KG1 (cell line): Measurements from ENCODE around the gene STK35.

Experiments used
- DNase-seq: peaks from one replicate; lab custom pipeline; 2025; lab: John Stamatoyannopoulos, UW

Gene STK35

DNA sequence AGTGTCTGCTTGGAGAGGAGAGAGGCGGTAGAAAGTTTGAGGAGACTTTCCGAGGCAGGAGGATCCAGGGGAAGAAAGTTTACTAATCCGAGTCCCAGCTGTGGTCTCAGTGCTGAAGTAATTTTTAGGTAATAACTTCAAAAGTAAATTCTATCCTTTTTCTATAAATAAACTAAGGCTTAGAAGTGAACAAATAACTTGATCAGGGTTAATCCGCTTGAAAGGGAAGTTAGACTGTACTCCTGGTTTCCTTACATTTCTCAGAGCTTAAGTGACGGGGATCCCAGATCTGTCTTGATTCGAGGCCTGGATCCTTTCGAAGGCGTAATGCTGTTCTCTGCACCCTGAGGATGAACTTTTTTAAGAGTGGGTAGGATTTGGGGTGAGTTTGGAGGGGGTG lies 2.6 kb downstream of the STK35 start:
- no peak for DNase-seq

DNA sequence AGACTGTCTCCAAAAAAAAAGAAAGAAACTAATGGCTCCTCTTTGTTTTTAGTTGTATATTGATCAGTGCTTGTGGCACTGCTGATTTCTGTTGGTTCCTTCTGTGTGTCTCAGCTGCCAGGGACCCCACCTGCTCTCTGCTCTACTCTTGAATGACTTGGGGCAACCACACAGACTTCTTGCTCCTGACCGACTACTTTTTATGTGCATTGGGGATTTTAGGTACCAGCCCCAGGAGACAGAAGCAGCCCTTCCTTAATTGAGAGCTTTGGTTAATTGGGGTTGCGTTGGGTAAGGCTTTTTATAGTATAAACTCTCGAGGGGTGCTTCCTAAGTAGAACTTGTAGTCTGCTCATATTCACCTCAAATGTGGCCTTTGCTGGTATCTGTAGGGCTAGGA lies 6.9 kb downstream of the STK35 start:
- DNase-seq: no peak

DNA sequence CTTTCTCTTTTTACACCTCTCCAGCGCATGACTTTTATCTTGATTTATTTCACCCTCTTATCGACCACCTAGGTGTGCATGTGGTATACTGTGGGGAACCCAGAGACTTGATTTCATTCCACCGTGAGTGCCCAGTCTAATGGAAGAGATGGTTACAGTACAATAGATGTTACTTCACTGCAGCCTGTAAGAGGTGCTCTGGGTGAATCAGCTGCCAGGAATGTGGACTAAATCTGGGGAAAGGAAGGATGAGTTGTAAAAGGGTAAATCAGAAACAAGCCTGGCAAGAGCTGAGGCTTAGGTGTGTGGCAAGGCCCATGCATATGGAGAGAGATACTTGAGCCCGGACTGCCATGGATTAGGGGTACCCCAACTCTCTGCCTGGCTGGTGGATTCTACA lies 7.4 kb downstream of the STK35 start:
- no peak for DNase-seq

- no peak for DNase-seq
Measured at GRCh38 chr20:2109425-2110210, 8.0 kb downstream of the STK35 start.

- DNase-seq: no peak
Measured at GRCh38 chr20:2112910-2113309, 11.3 kb downstream of the STK35 start.

DNA sequence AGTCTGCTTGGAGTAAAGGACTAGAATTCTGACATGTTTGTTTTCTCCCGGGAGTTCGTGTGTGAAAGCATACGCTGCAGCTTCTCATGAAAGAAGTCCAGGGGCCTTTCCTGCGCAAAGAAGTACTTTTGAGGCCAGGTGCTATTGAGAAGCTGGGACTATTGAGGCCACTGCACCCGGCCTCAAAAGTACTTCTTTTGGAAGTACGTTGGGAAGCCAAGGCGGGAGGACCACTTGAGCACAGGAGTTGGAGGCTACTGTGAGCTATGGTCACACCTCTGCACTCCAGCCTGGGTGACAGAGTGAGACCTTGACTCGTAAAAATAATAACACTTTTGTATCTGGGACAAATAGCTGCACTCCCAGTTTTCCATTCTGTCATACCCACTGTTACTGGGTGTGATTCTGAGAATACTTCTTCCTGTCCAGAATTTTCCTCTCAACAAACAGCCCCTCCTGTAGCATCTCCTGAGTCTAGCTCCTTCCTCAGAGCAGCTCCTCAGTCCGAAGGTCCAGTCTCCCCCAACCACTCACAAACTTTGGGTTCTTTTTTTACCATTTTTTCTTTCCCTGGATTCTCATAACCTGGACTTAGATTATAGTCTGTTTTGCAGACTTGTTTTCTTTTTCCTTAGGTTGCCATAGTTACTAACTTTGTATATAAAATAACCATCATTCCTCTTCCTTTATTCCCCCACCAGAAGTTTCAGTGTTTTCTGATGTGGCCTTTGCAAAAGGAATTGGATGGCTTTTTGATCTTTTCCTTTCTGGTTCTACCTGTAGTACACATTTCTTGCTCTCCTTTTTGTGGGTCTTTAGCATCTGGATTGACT lies 12.7 kb downstream of the STK35 start:
- DNase-seq: no peak

DNA sequence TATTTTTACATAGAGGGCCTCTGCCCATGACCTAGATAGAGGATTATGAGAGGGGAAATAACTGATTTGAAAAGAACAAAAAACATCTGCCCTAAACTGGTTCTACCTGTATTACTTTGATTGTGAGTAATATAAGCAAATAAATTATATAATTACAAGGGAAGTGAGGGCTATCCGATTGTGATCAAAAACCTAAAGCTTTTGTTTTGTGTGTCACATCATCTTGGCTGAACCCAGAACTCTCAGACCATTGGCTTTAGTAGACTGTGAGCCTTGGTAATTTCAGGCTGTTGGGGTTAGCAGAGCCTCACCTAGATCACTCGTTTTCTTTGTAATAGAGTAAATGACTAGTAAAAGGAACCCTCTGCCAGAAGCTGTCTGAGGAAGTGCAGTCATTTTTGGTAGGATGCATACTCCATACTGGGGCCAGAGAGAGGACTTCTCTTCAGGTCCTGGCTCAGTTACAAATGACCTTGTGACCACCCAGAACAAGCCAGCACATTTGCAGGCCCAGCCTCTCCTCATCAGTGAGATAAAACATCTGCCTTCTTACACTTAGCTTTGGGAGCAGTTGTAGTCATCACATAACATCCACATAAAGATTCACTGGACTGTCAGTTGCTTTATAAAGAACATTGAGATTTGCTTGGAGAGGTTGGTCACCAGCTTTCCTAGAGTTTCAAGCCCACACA lies 13.5 kb downstream of the STK35 start:
- no peak for DNase-seq

DNA sequence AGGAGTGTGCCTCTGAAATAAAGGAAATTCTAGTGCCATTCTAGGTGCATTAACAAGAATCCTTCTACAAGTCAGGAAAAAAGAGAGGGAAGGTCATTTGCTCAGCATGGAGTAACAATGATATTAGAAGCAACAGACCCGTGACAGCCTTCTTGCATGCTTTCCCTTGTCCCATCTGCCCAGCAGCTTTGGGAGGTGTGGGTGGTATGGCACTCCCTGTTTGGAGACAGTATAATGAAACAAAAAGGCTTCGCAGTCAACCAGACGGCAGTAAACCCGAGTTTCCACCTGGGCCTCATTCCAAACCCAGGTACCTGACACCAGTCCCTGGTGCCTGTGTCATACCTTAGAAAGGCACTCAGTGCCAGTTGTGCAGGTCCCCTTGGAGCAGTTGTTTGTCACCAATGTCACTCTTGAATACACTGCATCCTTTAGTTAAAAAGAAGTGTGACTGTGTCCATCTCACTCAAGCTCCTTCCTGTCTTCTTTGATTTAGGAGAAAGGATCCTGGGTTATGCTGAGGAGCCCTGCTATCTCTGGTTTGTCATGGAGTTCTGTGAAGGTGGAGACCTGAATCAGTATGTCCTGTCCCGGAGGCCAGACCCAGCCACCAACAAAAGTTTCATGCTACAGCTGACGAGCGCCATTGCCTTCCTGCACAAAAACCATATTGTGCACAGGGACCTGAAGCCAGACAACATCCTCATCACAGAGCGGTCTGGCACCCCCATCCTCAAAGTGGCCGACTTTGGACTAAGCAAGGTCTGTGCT lies 14.7 kb downstream of the STK35 start:
- DNase-seq: no peak

DNA sequence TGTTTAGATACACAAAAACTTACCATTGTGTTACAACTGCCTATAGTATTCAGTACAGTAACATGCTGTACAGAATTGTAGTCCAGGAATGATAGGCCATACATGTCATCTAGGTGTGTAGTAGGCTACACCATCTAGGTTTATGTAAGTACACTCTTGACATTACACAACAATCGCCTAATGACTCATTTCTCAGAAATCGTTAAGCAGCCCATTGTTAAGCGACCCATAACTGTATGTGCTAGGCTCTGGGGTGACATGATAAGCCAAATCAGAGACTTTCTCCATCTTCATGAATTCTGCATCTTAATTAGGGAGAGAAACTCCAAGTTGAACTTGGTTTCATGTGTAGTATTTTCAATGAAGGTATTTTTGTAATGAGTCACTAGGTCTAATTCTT lies 17.2 kb downstream of the STK35 start:
- no peak for DNase-seq

GRCh38 chr20:2122936-2123335 lies 21.3 kb downstream of the STK35 start:
- no peak for DNase-seq

DNA sequence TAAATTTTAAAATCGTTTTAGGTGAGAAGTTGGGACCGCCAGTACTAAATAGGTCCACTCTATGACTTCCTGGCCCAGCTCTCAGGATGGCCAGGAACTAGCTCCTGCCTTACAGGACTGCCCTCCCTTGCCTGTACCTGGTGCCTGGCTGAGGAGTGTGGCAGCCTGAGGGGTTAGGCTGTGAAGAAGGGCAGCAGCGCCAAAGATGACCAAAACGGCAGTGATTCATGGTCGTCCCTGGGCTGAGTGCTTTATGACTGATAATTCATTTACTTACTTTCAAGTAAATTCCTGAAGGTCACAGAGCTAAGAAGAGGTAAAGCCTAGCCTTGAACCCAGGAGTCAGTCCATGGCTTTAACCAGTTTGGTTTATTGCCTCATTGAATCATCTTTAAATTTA lies 22.1 kb downstream of the STK35 start:
- no peak for DNase-seq

DNA sequence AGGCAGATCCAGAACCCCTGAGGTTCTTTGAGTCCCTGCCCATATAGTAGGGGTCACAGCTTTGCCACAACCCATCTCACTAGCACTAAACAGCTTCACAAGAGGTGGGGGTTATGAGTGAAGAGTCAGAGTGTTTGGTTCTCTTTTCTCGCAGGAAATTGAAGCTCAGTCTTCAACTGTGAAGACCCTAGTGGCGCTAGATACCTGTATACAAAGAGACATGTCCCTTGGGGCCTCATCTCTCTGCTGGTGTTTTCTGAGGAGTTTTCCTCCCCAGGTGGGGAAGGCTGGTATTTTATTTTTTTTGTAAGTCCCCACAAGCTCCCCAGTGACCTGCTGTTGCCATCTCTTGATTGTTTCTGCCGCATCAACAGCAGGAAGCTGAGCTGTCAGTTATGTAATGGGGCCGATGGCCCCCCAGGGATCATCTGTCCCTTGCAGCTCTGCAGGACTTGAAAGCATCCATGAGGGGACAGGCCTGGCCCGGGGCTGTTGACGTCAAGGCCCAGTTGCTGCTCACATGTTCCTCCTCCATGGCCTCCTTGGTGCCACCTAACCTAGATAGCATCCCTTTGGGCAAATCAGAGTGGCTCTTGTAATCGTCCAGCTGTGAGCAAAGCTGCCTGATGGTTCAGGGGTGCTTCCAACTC lies 23.1 kb downstream of the STK35 start:
- DNase-seq: no peak

DNA sequence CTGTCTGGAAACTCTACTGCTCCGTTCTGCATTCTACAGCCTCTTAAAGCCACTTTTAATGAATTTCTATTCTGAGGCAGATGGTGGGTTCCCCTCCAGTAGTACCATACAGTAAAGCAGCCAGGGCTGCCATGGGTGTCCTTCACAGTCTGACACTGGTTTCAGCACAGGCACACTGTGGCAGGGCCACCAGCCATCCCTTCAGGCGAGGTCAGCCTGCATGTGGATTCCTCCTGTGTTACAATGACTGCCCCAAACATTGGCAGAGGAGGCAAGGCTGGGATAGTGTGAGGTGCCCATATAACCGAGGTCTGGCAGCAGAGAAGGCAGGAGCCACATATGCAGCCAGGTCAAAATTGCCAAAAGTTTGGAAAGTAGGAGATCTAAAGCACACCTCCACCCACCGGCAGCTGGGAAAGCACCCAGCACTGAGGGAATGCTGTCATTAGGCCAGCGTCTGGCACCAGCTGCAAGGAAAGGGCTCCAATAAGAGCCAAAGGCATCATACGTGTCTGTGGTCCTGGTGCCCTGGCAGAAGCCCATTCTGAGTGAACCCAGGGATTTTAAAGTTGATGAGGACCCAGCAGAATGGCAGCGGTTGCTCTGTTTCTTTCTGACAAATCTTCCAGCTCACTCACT lies 24.0 kb downstream of the STK35 start:
- no peak for DNase-seq

DNA sequence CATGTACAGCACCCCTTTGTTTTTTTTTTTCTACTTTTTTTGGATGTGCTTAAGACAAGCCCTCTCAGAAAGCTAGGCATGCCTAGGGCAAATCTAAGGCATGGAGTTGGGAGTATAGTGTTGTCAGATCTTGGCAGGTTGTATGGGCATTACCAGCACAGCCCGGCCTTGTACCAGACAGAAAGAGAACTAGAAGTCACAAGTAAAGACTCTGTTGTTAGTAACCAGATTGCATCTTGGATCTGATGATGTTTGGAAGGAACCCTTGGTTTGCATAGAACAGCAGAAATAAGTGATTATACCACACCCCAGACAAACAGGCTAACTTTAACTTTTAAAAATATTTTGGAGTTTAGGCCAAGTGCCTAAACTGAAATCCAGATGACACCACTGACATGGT lies 25.6 kb downstream of the STK35 start:
- DNase-seq: no peak

DNA sequence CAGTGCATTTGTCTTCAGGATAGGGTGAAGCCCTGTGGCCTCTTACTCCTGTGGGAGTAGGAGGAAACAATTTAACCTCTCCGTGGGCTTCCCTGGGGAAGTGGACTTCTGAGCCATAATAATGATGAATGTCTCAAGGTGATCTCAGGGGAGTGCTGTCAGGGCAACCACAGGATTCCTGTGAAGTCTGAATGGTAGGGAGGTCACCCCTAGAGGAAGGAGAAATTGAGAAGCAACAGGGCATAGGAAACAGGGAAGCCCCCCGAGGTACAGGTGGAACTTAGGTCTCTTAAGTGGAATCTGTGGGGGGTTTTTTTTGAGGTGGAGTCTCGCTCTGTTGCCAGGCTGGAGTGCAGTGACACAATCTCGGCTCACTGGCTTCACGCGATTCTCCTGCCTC lies 26.9 kb downstream of the STK35 start:
- no peak for DNase-seq

DNA sequence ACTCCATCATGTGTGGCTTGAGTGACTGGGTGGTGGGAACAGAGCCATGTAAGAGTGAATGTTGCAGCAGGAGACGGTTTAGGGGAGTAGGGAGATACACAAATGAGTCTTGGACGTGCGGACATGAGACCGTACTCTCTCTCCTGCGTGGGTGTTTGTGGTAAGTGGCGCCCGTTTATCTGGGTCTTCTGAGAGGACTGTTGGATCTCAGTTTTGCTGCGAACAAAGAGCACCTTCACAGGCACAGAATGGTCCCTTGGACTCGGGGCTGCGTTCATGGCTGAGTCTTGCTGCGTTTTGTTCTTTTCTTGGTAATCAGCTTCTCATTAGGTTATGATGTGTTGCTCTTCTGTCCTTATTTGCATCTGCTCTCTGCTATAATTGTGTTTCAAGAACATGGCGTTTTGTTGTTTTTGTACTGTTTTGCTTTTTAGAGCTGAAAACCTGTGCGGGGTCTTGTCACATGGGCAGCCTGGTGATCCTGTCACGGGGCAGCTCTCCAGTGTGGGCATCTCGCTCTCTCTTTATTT lies 28.5 kb downstream of the STK35 start:
- no peak for DNase-seq

DNA sequence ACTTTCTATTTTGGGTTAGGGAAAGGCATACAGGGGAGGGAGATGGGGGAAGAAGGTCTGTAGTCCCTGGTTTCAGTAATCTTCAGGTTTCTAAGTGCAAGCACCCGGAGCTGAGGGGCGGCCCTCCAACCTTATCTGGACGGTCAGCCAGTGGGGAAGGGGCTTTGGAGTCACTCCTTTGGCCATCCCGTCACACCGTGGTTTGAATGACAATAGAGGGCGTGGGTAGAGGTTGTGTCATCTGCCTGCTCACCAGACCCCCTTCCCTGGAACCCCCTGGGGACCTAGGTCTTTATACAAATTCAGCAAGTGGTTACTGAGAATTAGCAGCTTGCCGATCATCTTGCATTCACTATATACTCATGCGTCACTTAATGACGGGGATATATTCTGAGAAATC lies 29.1 kb downstream of the STK35 start:
- no peak for DNase-seq

DNA sequence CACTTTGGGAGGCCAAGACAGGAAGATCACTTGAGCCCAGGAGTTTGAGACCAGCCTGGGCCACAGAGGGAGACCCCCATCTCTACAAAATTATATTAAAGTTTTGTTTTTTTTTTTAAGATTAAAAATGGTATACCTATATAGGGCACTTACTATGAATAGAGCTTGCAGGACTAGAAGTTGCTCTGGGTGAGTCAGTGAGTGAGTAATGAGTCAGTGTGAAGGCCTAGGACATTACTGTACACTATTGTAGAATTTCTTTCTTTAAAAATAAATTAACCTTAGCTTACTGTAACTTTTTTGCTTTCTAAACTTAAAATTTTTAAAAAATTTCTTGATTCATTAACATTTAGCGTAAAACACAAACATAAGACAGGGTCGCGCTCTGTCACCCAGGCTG lies 29.7 kb downstream of the STK35 start:
- no peak for DNase-seq

DNA sequence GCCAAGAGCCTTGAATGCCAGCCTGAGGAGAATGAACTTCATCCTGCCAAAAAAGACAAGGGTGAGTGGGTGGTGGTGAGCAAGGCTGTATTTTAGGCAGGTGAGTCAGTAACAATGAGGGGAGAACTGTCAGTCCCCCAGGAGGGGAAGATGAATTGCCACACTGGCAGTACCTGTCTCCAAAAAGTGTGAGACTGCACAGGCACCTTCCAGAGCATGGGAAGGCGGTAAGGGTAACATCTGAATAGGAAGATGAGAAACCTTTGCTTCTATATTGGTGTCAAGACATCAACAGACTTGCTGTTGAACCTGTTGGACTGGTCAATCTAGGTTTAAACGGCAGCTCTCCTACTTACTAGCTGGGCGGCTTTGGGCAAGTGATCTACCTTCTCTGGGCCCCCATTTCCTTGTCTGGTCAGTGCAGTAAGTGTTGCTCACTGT lies 30.9 kb downstream of the STK35 start:
- no peak for DNase-seq

DNA sequence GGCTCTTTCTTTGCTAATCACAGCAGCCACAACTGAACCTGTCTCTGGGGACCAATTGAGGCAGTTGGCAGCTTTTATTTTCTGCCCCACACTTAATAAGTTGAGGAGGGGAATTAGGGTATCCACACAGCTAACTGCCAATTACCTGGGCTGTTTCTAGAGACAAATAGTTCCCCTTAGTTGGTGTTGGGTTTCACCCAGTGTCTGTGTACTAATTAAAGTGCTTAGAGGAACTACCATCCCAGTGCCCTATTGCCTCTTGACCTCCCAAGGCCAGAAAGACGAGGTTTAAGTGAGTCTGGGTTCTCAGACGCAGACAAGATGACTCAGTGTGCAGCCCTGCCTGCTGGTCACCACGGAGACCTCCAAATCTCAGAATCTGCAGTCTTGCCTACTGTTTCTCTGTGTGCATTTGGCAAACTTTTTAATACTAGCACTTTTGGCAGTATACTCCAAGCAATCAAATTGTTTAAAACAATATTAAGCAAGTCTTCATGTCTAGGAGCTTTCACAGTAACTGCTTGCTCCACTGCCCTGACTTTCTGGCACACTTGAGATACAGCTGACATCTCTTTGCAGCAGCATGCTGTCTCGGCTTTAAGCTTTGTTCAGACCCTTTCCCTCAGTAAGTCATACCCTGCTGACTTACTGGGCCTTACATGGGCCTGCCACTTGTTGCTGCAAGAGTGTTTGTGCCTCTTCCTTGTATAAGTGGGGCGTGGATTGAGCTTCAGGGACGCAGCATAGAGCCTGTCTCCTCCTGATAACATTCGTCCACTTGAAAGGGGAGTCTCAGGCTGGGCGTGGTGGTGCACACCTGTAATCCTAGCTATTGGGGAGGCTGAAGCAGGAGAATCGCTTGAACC lies 31.9 kb downstream of the STK35 start:
- DNase-seq: no peak
